Nephron (organoid): ENCODE measurements around the gene ZNF784.

Source experiments
- H3K27ac Mint-ChIP-seq, 3 experiments: 2 replicates each; pipeline ENCODE4 v1.8.0; 2020; ENCODE audit warnings: mixed read lengths in 3 of 3, mild to moderate bottlenecking in 2 of 3, moderate library complexity in 1 of 3
- H3K27me3 Mint-ChIP-seq: 2 replicates; pipeline ENCODE4 v1.8.0; 2021; ENCODE audit warnings: low read depth, mild to moderate bottlenecking, moderate library complexity, mixed read lengths
- H3K36me3 Mint-ChIP-seq: 2 replicates; pipeline ENCODE4 v1.8.0; 2020; ENCODE audit warnings: low read depth, mixed read lengths
- H3K4me1 Mint-ChIP-seq: 2 replicates; pipeline ENCODE4 v1.8.0; 2020; ENCODE audit warnings: mixed read lengths
- H3K4me3 Mint-ChIP-seq, 3 experiments: 2 replicates each; pipeline ENCODE4 v1.8.0; 2020; ENCODE audit warnings: mild to moderate bottlenecking in 3 of 3, mixed read lengths in 3 of 3, moderate library complexity in 2 of 3
- H3K9me3 Mint-ChIP-seq: 2 replicates; pipeline ENCODE4 v1.8.0; 2020; ENCODE audit warnings: mixed read lengths
- CTCF ChIP-seq, 3 experiments: fragments of 200-600 bp; sonication (generic); IDR thresholded peaks; one replicate each; pipeline ENCODE4 v1.5.0; 2021; ENCODE audit warnings: antibody characterized with exemption in 3 of 3; ENCODE audit not compliant: unreplicated experiment in 3 of 3

Gene ZNF784

GRCh38 chr19:55667006-55667381, 42.6 kb upstream of the ZNF784 start:
- no peak overlapping the region for H3K27ac Mint-ChIP-seq
- TF ChIP-seq CTCF (IDR thresholded peaks at IDR 0.05; ENCODE audit: unreplicated experiment in 3 of 3), result no peak

GRCh38 chr19:55666343-55667005, 42.1 kb upstream of the ZNF784 start:
- peaks cover 76% of the 10 kb centered on the region for H3K36me3 Mint-ChIP-seq
- TF ChIP-seq CTCF (IDR thresholded peaks at IDR 0.05; ENCODE audit: unreplicated experiment in 3 of 3), result no peak
- no peak overlapping the region for H3K27ac Mint-ChIP-seq
- peaks cover 2% of the 10 kb centered on the region for H3K4me1 Mint-ChIP-seq
- no peak overlapping the region for H3K4me3 Mint-ChIP-seq
- H3K9me3 Mint-ChIP-seq, result no peaks in the 10 kb centered on the region
- H3K27me3 Mint-ChIP-seq, result no peaks in the 10 kb centered on the region

More at GRCh38 chr19:55667006-55667381, 42.6 kb upstream of the ZNF784 start:
- Mint-ChIP-seq H3K9me3 (no peaks in the 10 kb centered on the region), H3K36me3 (peaks cover 73% of the 10 kb centered on the region), H3K4me3 (no peak overlapping the region), H3K4me1 (peaks cover 4% of the 10 kb centered on the region), H3K27me3 (no peaks in the 10 kb centered on the region)

- Mint-ChIP-seq H3K4me3 (no peak overlapping the region), H3K27me3 (peaks cover 5% of the 10 kb centered on the region), H3K36me3 (peaks cover 65% of the 10 kb centered on the region), H3K4me1 (peaks cover 7% of the 10 kb centered on the region), H3K27ac (no peak overlapping the region), H3K9me3 (no peaks in the 10 kb centered on the region)
- no peak for TF ChIP-seq CTCF (IDR thresholded peaks at IDR 0.05; ENCODE audit: unreplicated experiment in 3 of 3)
These were observed 39.6 kb upstream of the ZNF784 start for GRCh38 chr19:55663846-55664536.

DNA sequence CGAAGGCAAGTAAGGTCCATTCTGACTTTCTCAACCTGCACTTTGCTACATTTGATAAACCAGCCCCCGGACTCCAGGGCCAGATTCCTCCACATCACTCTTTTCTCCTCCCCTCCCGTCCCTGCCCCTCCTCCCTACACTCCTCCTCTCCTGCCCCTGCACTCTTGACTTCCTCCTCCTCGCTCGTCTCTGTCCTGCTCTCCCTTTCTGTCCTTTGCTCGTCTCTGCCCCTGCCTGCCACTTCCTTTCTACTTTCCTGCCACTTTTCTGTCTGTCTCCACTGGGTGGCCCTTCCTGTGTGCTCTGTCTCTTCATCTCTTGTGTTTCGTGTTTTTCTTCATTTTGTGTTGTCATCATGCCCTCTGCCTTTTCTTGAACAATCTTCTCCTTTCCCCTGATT, 37.5 kb upstream of the ZNF784 start:
- no peak overlapping the region for H3K27ac Mint-ChIP-seq
- no peak for TF ChIP-seq CTCF (IDR thresholded peaks at IDR 0.05; ENCODE audit: unreplicated experiment in 3 of 3)
- peaks cover 5% of the 10 kb centered on the region for H3K27me3 Mint-ChIP-seq
- H3K9me3 Mint-ChIP-seq, result no peaks in the 10 kb centered on the region
- H3K4me1 Mint-ChIP-seq, result peaks cover 19% of the 10 kb centered on the region
- H3K36me3 Mint-ChIP-seq, result peaks cover 56% of the 10 kb centered on the region
- H3K4me3 Mint-ChIP-seq, result peak overlapping the region in 1 of 3 experiments; percentile 42

DNA sequence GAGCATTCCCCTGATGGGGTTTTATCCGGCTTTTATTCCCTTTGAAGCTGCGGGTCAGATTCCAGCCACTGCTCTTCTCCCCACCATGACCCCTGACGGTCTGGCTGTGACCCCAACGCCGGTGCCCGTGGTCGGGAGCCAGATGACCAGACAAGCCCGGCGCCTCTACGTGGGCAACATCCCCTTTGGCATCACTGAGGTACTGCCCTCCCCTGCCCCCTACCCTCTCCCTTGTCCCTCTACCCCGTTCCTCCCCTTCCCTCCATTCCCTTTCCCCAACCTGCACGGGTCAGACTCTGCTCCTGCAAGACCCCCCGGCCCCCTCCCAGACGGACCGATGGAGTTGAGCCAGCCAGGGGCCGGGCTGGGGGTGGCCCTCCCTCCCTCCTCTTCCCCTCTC, 36.6 kb upstream of the ZNF784 start:
- Mint-ChIP-seq H3K4me1 (peaks cover 27% of the 10 kb centered on the region), H3K27ac (no peak overlapping the region), H3K9me3 (no peaks in the 10 kb centered on the region), H3K4me3 (no peak overlapping the region), H3K36me3 (peaks cover 49% of the 10 kb centered on the region), H3K27me3 (peaks cover 5% of the 10 kb centered on the region)
- TF ChIP-seq CTCF (IDR thresholded peaks at IDR 0.05; ENCODE audit: unreplicated experiment in 3 of 3), result no peak

DNA sequence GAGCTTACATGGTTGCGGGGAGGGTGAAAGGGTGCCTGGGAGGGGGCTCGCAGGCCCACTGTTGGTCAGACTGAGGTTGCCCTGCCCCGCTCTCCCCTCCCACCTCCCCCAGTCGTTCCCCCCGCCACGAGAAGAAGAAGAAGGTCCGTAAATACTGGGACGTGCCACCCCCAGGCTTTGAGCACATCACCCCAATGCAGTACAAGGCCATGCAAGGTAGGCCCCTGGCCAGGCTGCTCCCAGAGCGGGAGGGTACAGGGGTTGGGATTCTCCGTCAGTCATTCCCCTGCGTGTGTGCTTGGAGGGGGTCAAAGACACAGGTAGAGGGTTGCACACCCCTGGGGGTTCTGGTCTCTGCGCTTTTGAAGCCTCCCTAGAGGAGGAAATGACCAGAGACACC, 36.0 kb upstream of the ZNF784 start:
- no peak for TF ChIP-seq CTCF (IDR thresholded peaks at IDR 0.05; ENCODE audit: unreplicated experiment in 3 of 3)
- Mint-ChIP-seq H3K9me3 (no peaks in the 10 kb centered on the region), H3K36me3 (peaks cover 45% of the 10 kb centered on the region), H3K4me3 (no peak overlapping the region), H3K27me3 (peaks cover 5% of the 10 kb centered on the region), H3K4me1 (peaks cover 32% of the 10 kb centered on the region), H3K27ac (no peak overlapping the region)
